Ascending aorta (tissue), 2 donors: ENCODE measurements around the gene FAM117A. TPM values are rescaled to one million over a fixed set of nuclear protein-coding genes. Genes with fewer than 3 reads are reported as not detected.
A peak's percentile ranks its signal among the peaks of the same experiment; 100 is the strongest.

Experiments
- DNase-seq, 2 donors: peaks; one replicate each; pipeline ENCODE4 v3.0.0-alpha.2; 2019; ENCODE audit warnings: low spot score in 2 of 2
- H3K27ac ChIP-seq, 2 donors: fragments of 200-600 bp; sonication (generic); one replicate each; pipeline ENCODE4 v1.5.1; 2016 to 2017; ENCODE audit warnings: mild to moderate bottlenecking in 1 of 2
- H3K27me3 ChIP-seq: fragments of 200-600 bp; sonication (generic); one replicate; pipeline ENCODE4 v1.5.1; 2017
- H3K36me3 ChIP-seq, 2 donors: fragments of 200-600 bp; sonication (generic); one replicate each; pipeline ENCODE4 v1.5.1; 2016
- H3K4me1 ChIP-seq, 2 donors: fragments of 200-600 bp; sonication (generic); one replicate each; pipeline ENCODE4 v1.5.1; 2016 to 2017; ENCODE audit warnings: mild to moderate bottlenecking in 1 of 2
- H3K4me3 ChIP-seq, 2 donors: fragments of 200-600 bp; sonication (generic); one replicate each; pipeline ENCODE4 v1.5.1; 2016 to 2017; ENCODE audit warnings: mild to moderate bottlenecking in 1 of 2
- H3K9me3 ChIP-seq, 2 donors: fragments of 200-600 bp; sonication (generic); one replicate each; pipeline ENCODE4 v1.5.1; 2016
- intact Hi-C: fragments of 100-400 bp; cut with DNase I; formaldehyde crosslinking; loops from one replicate; pipeline ENCODE4 v1.15.1; 2023
- total RNA-seq: library from RNA; depleted of rRNA; stranded (reverse); fragments of >200 nt; gene quantifications from one replicate; pipeline ENCODE4 v1.1.0, GENCODE V29; 2016
- TF ChIP-seq, protein P1 (sequence below), 3 experiments: fragments of 200-600 bp in 2 of 3; fragments of 450-650 bp in 1 of 3; sonication (generic) in 2 of 3; IDR thresholded peaks; one replicate each; pipeline ENCODE4 v1.5.1; 2016 to 2019; ENCODE audit warnings: antibody characterized with exemption in 3 of 3, mild to moderate bottlenecking in 1 of 3, moderate library complexity in 1 of 3

Gene FAM117A
- total RNA-seq, 1 donor from 2014 or later = 25.4 TPM

DNA sequence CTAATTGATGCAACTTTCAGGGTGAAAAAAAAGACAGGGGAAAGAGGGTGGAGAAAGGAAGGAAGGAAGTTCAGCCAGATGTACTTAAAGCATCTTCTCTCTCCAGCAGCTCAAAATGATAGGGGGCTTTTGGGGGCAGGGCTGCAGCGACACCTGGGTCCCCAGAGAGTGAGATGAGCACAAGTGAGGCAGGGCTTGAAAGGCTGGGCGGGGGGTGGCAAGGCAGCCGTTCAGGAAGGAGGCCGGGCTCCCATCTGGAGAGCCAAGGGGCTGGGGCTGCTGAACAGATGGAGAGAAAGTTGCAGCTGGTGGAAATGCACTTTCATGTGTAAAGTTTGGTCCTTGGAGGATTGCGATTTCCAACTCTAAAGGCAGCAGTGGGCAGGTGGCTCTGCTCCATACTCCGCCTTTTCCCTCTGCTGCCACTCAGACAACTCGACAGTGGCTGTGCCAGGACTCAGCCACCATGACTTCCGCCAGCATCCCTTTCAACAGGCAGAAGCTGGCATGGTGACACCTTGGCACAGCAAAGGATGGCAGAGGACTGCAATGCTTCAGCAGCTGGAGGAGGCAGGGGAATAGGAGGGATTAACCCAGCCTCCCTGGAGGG, 63.9 kb downstream of the FAM117A start:
- Histone ChIP-seq H3K4me1 (peaks cover 0 to 3% of the 10 kb centered on the region in 2 donors), H3K27me3 (no peaks in the 10 kb centered on the region), H3K27ac (no peak overlapping the region), H3K36me3 (peaks cover 48 to 52% of the 10 kb centered on the region in 2 donors), H3K9me3 (no peaks in the 10 kb centered on the region), H3K4me3 (no peak overlapping the region)
- intact Hi-C loops = loop anchor here (5.0 kb wide), 1 partner anchor 203 kb away; the partner anchor contains the start of gene NGFR
- DNase-seq = no peak
- TF ChIP-seq, protein P1, sequence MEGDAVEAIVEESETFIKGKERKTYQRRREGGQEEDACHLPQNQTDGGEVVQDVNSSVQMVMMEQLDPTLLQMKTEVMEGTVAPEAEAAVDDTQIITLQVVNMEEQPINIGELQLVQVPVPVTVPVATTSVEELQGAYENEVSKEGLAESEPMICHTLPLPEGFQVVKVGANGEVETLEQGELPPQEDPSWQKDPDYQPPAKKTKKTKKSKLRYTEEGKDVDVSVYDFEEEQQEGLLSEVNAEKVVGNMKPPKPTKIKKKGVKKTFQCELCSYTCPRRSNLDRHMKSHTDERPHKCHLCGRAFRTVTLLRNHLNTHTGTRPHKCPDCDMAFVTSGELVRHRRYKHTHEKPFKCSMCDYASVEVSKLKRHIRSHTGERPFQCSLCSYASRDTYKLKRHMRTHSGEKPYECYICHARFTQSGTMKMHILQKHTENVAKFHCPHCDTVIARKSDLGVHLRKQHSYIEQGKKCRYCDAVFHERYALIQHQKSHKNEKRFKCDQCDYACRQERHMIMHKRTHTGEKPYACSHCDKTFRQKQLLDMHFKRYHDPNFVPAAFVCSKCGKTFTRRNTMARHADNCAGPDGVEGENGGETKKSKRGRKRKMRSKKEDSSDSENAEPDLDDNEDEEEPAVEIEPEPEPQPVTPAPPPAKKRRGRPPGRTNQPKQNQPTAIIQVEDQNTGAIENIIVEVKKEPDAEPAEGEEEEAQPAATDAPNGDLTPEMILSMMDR (IDR thresholded peaks at IDR 0.05) = no peak

DNA sequence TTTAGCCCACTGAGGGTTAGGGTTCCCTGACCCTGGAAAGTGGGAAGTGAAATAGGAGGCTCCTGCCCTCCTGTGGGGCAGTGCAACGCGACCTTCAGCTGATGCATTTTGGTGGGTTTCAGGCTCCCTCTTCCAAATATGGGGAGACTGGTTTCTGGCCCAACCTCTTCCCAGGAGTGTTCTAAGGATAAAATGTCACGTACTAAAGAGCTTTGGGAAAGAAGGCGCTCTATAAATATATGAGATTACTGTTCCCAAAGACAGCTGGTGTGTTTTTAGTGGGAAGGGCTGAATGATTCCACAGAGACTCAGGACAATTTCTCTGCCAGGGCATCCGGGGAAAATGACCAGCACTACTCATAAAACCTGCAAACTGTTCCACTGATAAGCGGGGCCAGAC, 65.9 kb downstream of the FAM117A start:
- intact Hi-C loops = loop anchor here (5.0 kb wide), 1 partner anchor 201 kb away; the partner anchor contains the start of gene NGFR
- Histone ChIP-seq H3K27me3 (no peaks in the 10 kb centered on the region), H3K27ac (peak overlapping the region in 1 of 2 donors; percentile 45), H3K4me3 (no peak overlapping the region), H3K4me1 (peaks cover 0 to 8% of the 10 kb centered on the region in 2 donors), H3K9me3 (no peaks in the 10 kb centered on the region), H3K36me3 (peaks cover 28 to 31% of the 10 kb centered on the region in 2 donors)
- no peak for DNase-seq
- TF ChIP-seq, protein P1 (IDR thresholded peaks at IDR 0.05) = no peak

DNA sequence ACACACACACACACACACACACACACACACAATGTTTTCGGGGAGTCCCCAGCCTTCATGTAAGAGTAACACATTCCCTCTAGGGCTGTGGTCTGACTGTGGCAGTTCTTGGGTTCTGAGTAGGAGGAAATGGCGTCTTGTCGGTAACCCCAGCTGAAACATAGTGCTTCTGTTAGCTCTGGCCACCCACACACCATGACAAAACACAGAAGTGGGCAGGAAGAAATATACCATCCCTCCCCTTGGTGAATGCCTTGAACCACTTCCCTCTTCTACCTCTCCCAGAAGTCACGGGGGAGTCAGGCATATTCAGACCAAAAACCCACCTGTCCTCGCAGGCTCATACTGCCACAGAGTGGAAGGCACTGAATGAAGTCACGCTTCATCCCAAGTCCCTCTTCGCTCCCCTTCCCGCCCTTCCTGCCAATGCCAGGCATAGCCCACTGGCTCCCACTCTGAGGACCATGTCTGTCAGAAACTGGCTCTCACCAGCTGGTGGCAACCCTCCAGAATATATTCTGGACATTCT, 67.6 kb downstream of the FAM117A start:
- TF ChIP-seq, protein P1 (IDR thresholded peaks at IDR 0.05) = no peak
- no peak for DNase-seq
- intact Hi-C loops = loop anchor here (5.0 kb wide), 1 partner anchor 199 kb away; the partner anchor contains the start of gene NGFR

DNA sequence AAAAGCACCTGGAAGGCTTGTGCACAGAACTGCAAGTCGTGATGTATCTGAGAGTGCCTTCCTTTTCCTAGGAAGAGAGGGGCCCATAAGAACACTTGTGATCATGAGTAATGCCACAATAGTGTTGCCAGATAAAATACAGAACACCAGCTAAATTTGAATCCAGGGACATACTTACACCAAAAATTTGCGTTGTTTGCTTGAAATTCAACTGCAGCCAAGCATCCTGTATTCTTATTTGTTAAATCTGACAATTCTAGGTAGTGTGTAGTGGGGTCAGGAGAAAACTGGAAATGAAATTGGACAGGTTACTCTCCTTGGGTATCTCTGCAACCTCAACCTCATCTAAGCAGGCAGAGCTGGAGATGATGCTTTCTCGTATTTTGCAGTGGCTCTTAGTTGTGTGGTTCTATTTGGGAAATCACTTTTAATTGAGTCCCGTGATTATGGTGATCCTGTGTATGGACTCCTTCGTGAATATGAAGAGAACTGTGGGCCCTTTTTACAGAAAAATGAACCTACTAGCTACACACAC, 68.2 kb downstream of the FAM117A start:
- Histone ChIP-seq H3K27me3 (no peaks in the 10 kb centered on the region), H3K27ac (no peak overlapping the region), H3K9me3 (no peaks in the 10 kb centered on the region), H3K36me3 (peaks cover 8 to 9% of the 10 kb centered on the region in 2 donors), H3K4me1 (peaks cover under 1 to 24% of the 10 kb centered on the region in 2 donors), H3K4me3 (no peak overlapping the region)
- DNase-seq = no peak
- TF ChIP-seq, protein P1 (IDR thresholded peaks at IDR 0.05) = no peak
- intact Hi-C loops = loop anchor here (1.0 to 5.0 kb wide), 2 partner anchors 125 to 198 kb away; partner anchors contain the start of gene NGFR

More for the DNA sequence above, 67.6 kb downstream of the FAM117A start:
- Histone ChIP-seq H3K4me1 (peaks cover 0 to 23% of the 10 kb centered on the region in 2 donors), H3K27ac (peak overlapping the region; percentile 17 to 53), H3K4me3 (no peak overlapping the region), H3K27me3 (no peaks in the 10 kb centered on the region), H3K9me3 (no peaks in the 10 kb centered on the region), H3K36me3 (peaks cover 13 to 14% of the 10 kb centered on the region in 2 donors)

DNA sequence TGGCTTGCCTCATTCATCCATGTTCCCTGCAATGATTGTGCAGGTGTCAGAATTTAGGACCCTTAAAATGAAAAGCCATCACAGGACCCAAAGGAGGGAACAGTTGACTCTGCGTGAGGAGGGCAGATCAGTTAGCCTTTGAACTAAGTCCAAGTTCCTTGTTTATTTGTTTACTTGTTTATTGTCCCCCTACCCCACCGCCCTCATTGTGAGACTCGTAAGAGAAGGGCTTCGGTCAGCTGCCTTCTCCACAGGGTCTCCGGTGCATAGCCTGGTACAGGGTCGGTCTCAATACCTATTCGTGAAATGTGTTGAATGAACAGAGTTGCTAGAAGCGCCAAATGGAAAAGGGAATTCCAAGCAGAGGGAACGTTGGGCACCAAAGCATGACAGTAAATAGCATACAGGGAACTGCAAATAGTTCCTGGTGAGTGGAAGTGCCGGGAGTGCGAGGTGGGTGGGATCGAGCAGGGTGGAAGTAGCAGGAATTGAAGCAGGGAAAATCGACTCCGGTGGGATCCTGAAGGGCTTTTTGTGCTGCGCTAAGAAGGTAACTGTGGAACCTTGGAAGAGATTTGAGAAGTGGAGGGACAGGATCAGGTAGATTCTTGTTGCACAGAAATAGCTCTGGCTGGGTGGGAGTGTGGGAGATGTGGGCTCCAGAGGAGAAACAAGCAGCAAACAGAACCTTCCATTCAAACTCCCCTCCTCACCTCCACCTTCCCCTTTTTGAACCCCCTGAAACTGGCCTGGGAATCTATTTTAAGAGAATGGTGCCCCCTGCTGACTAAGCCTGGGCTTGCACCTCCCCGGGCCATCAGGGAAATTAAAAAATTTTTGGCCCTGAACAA, 68.9 kb downstream of the FAM117A start:
- H3K9me3 ChIP-seq = no peaks in the 10 kb centered on the region
- TF ChIP-seq, protein P1 (IDR thresholded peaks at IDR 0.05) = peak; percentile 92 to 95 (median 95)
- peaks cover under 1 to 2% of the 10 kb centered on the region in 2 donors for H3K36me3 ChIP-seq
- H3K27ac ChIP-seq = peak overlapping the region; percentile 57 to 65
- H3K27me3 ChIP-seq = no peaks in the 10 kb centered on the region
- H3K4me1 ChIP-seq = peaks cover 3 to 31% of the 10 kb centered on the region in 2 donors
- peak overlapping the region; percentile 8 to 35 for H3K4me3 ChIP-seq
- intact Hi-C loops = loop anchor here (1.0 to 5.0 kb wide), 4 partner anchors 58 to 198 kb away; partner anchors contain the start of gene NGFR
- DNase-seq = no peak
